ENCODE results near the gene ZNF552. TPM values are rescaled to one million over a fixed set of nuclear protein-coding genes. Genes with fewer than 3 reads are reported as not detected.
"Not testable (repeated sequence)": the region's sequence is repeated elsewhere in the genome, so short reads cannot be mapped to it uniquely, and the experiment has no call there.

ZNF552 gene
- total and polyA plus RNA-seq, 7 experiments from 2014 or later = 10.6 to 21.9 (median 16.3) TPM

- Mint-ChIP-seq H3K27me3 (no peaks in the 10 kb centered on the region), H3K27ac (peak overlapping the region in 1 of 9 donors; percentile 5), H3K4me1 (peaks cover 22 to 51% (median 35%) of the 10 kb centered on the region in 7 donors), H3K4me3 (no peak overlapping the region), H3K36me3 (peaks cover 17 to 58% (median 48%) of the 10 kb centered on the region in 5 donors), H3K9me3 (peaks cover 0 to 10% (median 0%) of the 10 kb centered on the region in 11 donors)
- intact Hi-C loops (cut with micrococcal nuclease) = no loop called here
- DNase-seq = no peak
- Histone ChIP-seq H3K9me3 (ENCODE audit: control insufficient read depth in 2 of 3, low read length in 3 of 3) (no peaks in the 10 kb centered on the region), H3K4me1 (ENCODE audit: control insufficient read depth in 2 of 2, insufficient read depth in 2 of 2, low read length in 2 of 2) (peaks cover 0 to 19% of the 10 kb centered on the region in 2 donors), H3K36me3 (ENCODE audit: control insufficient read depth in 2 of 3, insufficient read depth in 3 of 3, low read length in 3 of 3) (peaks cover 0 to 29% (median 0%) of the 10 kb centered on the region in 3 experiments), H3K4me3 (ENCODE audit: low read length) (no peak overlapping the region), H3K27ac (ENCODE audit: low read depth, low read length) (no peak overlapping the region), H3K27me3 (ENCODE audit: control insufficient read depth in 2 of 2, insufficient read depth in 2 of 2, low read length in 2 of 2) (no peaks in the 10 kb centered on the region)
- ATAC-seq = no peak
- ChIA-PET CTCF (no interaction called here), POLR2A (no interaction called here)
Observed at GRCh38 chr19:57807541-57807940, 7.2 kb downstream of the ZNF552 start.

DNA sequence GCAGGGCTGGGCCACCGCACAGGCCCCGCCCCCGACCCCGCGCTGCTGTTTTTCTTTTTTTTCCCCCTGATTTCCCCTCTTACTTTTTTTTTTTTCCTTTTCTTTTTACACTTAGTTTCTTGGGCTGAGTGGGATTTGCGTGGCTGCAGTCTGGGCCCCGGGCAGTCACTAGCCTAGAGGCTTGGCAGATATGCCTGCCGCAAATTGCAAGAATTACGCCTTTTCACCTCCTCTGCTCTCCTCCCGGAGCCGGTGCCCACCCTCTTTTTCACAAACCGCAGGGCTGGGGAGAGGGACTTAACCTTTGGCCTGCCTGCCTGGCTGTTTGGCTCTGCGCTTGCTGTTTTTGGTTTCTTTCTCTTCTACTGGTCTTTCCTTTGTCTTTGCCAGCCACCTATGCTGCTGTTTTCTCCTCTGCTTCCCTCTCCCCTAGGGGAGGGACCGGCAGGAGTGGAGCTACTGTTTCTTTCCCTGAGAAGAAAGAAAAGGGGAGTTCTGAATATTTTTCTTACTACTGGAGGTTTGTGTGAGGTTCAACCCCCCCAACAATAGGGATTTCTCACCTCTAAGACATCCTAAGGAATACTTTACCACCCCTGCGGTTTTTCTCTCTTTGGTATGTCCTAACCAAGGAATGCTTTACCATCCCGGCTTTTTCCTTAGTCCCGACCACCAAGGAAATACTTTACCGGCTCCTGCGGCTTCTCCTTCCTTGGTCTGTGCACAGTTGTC is 11.0 kb downstream of the ZNF552 start:
- no peaks in the 10 kb centered on the region for H3K27me3 ChIP-seq (ENCODE audit: control insufficient read depth in 2 of 2, insufficient read depth in 2 of 2, low read length in 2 of 2)
- H3K36me3 ChIP-seq (ENCODE audit: control insufficient read depth in 2 of 3, insufficient read depth in 3 of 3, low read length in 3 of 3) = peaks cover 0 to 12% (median 0%) of the 10 kb centered on the region in 3 experiments
- no peaks in the 10 kb centered on the region for H3K9me3 ChIP-seq (ENCODE audit: control insufficient read depth in 2 of 3, low read length in 3 of 3)
- ATAC-seq = no peak
- peak overlapping the region; percentile 57 for H3K27ac ChIP-seq (ENCODE audit: low read depth, low read length)
- Mint-ChIP-seq H3K27ac (peak overlapping the region in 8 of 9 donors; percentile 37 to 87 (median 76)), H3K4me3 (peak overlapping the region; percentile 56 to 90 (median 84)), H3K9me3 (peaks cover 0 to 23% (median 0%) of the 10 kb centered on the region in 11 donors), H3K27me3 (no peaks in the 10 kb centered on the region), H3K36me3 (peaks cover 10 to 54% (median 51%) of the 10 kb centered on the region in 5 donors), H3K4me1 (peaks cover 19 to 38% (median 34%) of the 10 kb centered on the region in 7 donors)
- CTCF ChIA-PET = no interaction called here
- peak overlapping the region; percentile 43 for H3K4me3 ChIP-seq (ENCODE audit: low read length)
- DNase-seq = peak in 1 of 9 donors; percentile 6
- intact Hi-C loops (cut with micrococcal nuclease) = no loop called here
- peaks cover 0 to 11% of the 10 kb centered on the region in 2 donors for H3K4me1 ChIP-seq (ENCODE audit: control insufficient read depth in 2 of 2, insufficient read depth in 2 of 2, low read length in 2 of 2)
- POLR2A ChIA-PET = interaction anchor here (0.8 to 1.5 kb wide), 2 partner anchors 11 to 14 kb away, joined by 3 read pairs; no protein-coding TSS in a partner anchor

- Mint-ChIP-seq H3K27me3 (no peaks in the 10 kb centered on the region), H3K27ac (peak overlapping the region in 7 of 9 donors; percentile 37 to 87 (median 75)), H3K36me3 (peaks cover 10 to 50% (median 46%) of the 10 kb centered on the region in 5 donors), H3K4me1 (peaks cover 19 to 38% (median 34%) of the 10 kb centered on the region in 7 donors), H3K9me3 (peaks cover 0 to 23% (median 0%) of the 10 kb centered on the region in 11 donors), H3K4me3 (peak overlapping the region; percentile 56 to 90 (median 84))
- Histone ChIP-seq H3K36me3 (ENCODE audit: control insufficient read depth in 2 of 3, insufficient read depth in 3 of 3, low read length in 3 of 3) (peaks cover 0 to 8% (median 0%) of the 10 kb centered on the region in 3 experiments), H3K4me1 (ENCODE audit: control insufficient read depth in 2 of 2, insufficient read depth in 2 of 2, low read length in 2 of 2) (peaks cover 0 to 11% of the 10 kb centered on the region in 2 donors), H3K4me3 (ENCODE audit: low read length) (peak overlapping the region; percentile 43), H3K9me3 (ENCODE audit: control insufficient read depth in 2 of 3, low read length in 3 of 3) (no peaks in the 10 kb centered on the region), H3K27ac (ENCODE audit: low read depth, low read length) (peak overlapping the region; percentile 57), H3K27me3 (ENCODE audit: control insufficient read depth in 2 of 2, insufficient read depth in 2 of 2, low read length in 2 of 2) (no peaks in the 10 kb centered on the region)
- ATAC-seq (no peak), DNase-seq (no peak)
- CTCF ChIA-PET = no interaction called here
- POLR2A ChIA-PET = no interaction called here
- intact Hi-C loops (cut with micrococcal nuclease) = no loop called here
Observed at GRCh38 chr19:57803265-57803593, 11.5 kb downstream of the ZNF552 start.

DNA sequence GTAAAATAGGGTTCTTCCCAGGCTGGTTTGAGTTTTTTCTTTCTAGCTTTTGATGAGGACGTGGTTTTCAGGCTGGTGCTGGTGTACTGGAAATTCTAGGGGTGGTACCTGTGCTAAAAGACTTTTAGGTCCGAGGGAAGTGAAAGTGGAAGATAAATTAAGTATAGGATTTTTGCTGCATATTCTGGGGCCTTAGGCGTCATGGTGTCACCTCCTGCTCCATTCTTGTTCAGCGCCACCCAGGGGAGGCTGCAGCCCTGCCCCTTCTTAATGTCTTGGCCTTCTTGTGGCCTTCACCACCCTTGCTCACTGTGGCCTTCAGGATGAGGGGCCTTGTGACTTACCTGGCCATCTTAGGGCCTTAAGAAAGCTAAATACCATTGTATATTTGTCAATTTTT is 12.4 kb downstream of the ZNF552 start:
- ChIA-PET POLR2A (interaction anchor here (0.9 to 1.1 kb wide), 2 partner anchors 12 to 34 kb away, joined by 3 read pairs; no protein-coding TSS in a partner anchor), CTCF (no interaction called here)
- Mint-ChIP-seq H3K27ac (peak overlapping the region in 2 of 9 donors; percentile 2 to 34), H3K27me3 (no peaks in the 10 kb centered on the region), H3K36me3 (peaks cover 4 to 43% (median 39%) of the 10 kb centered on the region in 5 donors), H3K4me3 (peak overlapping the region in 1 of 10 donors; percentile 0), H3K4me1 (peaks cover 19 to 35% (median 33%) of the 10 kb centered on the region in 7 donors), H3K9me3 (peaks cover 0 to 17% (median 0%) of the 10 kb centered on the region in 11 donors)
- Histone ChIP-seq H3K4me1 (ENCODE audit: control insufficient read depth in 2 of 2, insufficient read depth in 2 of 2, low read length in 2 of 2) (peaks cover 0 to 11% of the 10 kb centered on the region in 2 donors), H3K27me3 (ENCODE audit: control insufficient read depth in 2 of 2, insufficient read depth in 2 of 2, low read length in 2 of 2) (no peaks in the 10 kb centered on the region), H3K9me3 (ENCODE audit: control insufficient read depth in 2 of 3, low read length in 3 of 3) (no peaks in the 10 kb centered on the region), H3K36me3 (ENCODE audit: control insufficient read depth in 2 of 3, insufficient read depth in 3 of 3, low read length in 3 of 3) (no peaks in the 10 kb centered on the region), H3K27ac (ENCODE audit: low read depth, low read length) (no peak overlapping the region), H3K4me3 (ENCODE audit: low read length) (no peak overlapping the region)
- intact Hi-C loops (cut with micrococcal nuclease) = no loop called here
- ATAC-seq = no peak
- no peak for DNase-seq

DNA sequence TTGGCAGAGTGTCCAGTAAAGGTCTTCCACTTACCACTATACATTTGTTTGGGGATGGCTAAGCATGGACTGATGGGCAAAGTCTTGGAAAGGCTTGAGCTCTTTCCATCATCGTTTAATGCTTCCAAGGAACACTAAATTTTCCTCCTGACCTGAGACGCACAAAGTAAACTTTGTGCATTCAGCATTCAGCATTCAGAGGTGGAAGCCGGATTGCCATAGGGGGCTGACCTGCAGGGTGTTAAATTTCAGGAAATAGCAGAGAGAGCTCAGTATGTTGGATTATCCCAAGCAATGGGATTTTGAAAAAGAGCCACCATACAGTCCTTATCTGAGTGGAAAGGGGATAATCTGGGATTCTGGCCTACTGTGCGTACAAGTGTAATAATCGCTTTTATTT is 14.0 kb downstream of the ZNF552 start:
- no peak for ATAC-seq
- no peak overlapping the region for H3K4me3 Mint-ChIP-seq
- Histone ChIP-seq H3K27ac (ENCODE audit: low read depth, low read length) (no peak overlapping the region), H3K9me3 (ENCODE audit: control insufficient read depth in 2 of 3, low read length in 3 of 3) (no peaks in the 10 kb centered on the region), H3K36me3 (ENCODE audit: control insufficient read depth in 2 of 3, insufficient read depth in 3 of 3, low read length in 3 of 3) (peaks cover 0 to 5% (median 4%) of the 10 kb centered on the region in 3 experiments), H3K27me3 (ENCODE audit: control insufficient read depth in 2 of 2, insufficient read depth in 2 of 2, low read length in 2 of 2) (no peaks in the 10 kb centered on the region), H3K4me1 (ENCODE audit: control insufficient read depth in 2 of 2, insufficient read depth in 2 of 2, low read length in 2 of 2) (peaks cover 0 to 11% of the 10 kb centered on the region in 2 donors), H3K4me3 (ENCODE audit: low read length) (no peak overlapping the region)
- no peaks in the 10 kb centered on the region for H3K27me3 Mint-ChIP-seq
- H3K9me3 Mint-ChIP-seq = peaks cover 0 to 22% (median 1%) of the 10 kb centered on the region in 11 donors
- intact Hi-C loops (cut with micrococcal nuclease) = no loop called here
- H3K4me1 Mint-ChIP-seq = peaks cover 17 to 34% (median 28%) of the 10 kb centered on the region in 7 donors
- no peak overlapping the region for H3K27ac Mint-ChIP-seq
- DNase-seq = no peak
- ChIA-PET CTCF (no interaction called here), POLR2A (no interaction called here)
- peaks cover 7 to 52% (median 43%) of the 10 kb centered on the region in 5 donors for H3K36me3 Mint-ChIP-seq

DNA sequence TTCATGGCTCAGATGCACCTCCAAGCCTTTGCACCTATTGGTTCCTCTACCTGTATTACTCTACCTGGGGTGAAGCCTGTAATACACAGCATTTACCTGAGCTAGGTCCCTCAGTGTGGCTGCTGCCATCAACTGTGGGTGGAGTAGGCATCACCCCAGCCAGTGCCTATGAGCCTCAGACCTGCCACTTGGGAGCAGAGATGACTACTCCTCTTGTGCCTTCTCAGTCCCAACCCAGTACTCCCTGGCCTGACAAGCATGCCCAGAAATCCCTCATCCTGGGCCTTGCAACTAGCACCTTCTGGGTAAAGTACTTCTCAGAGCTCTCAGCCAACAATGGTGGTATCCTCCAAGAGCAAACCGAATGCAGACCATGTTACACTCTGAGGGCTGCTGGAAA is 18.1 kb downstream of the ZNF552 start:
- H3K4me1 ChIP-seq (ENCODE audit: control insufficient read depth in 2 of 2, insufficient read depth in 2 of 2, low read length in 2 of 2); H3K27ac ChIP-seq (ENCODE audit: low read depth, low read length); CTCF ChIA-PET; POLR2A ChIA-PET; DNase-seq; H3K27me3 ChIP-seq (ENCODE audit: control insufficient read depth in 2 of 2, insufficient read depth in 2 of 2, low read length in 2 of 2); H3K4me3 Mint-ChIP-seq; H3K27me3 Mint-ChIP-seq; intact Hi-C loops (cut with micrococcal nuclease); H3K4me3 ChIP-seq (ENCODE audit: low read length); ATAC-seq; H3K27ac Mint-ChIP-seq: not testable (repeated sequence)
- H3K9me3 ChIP-seq (ENCODE audit: control insufficient read depth in 2 of 3, low read length in 3 of 3) = peaks cover 0 to 17% (median 0%) of the 10 kb centered on the region in 3 experiments
- Mint-ChIP-seq H3K9me3 (peaks cover 3 to 56% (median 14%) of the 10 kb centered on the region in 11 donors), H3K4me1 (peaks cover 0 to 13% (median 5%) of the 10 kb centered on the region in 7 donors), H3K36me3 (peaks cover 12 to 65% (median 56%) of the 10 kb centered on the region in 5 donors)
- H3K36me3 ChIP-seq (ENCODE audit: control insufficient read depth in 2 of 3, insufficient read depth in 3 of 3, low read length in 3 of 3) = peaks cover 0 to 25% (median 4%) of the 10 kb centered on the region in 3 experiments

Data from naive thymus-derived CD4-positive, alpha-beta T cell (primary cell).